NCI-H774 (cell line): ENCODE data around the gene IMPG1.

ENCODE experiments used
- DNase-seq: peaks from one replicate; lab custom pipeline; 2025; lab: John Stamatoyannopoulos, UW

The IMPG1 gene

GRCh38 chr6:75893058-75893775, 179.2 kb downstream of the IMPG1 start:
- peak; percentile 81 for DNase-seq

GRCh38 chr6:75892384-75892783, 180.1 kb downstream of the IMPG1 start:
- DNase-seq = no peak

DNA sequence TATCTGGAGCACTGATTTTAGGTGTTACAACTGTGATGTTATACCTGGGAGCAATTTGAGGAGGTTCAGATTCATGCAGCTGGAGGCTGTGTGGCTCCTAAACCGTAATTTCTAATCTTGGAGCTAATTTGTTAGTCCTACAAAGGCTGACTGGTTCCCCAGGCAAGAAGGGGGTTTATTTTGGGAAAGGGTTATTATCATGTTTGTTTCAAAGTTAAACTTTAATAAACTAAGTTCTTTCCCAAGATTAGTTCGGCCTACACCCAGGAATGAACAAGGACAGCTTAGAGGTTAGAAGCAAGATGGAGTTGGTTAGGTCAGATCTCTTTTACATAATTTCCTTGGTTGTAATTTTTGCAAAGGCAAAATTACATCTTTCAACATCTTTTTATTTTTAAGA, 187.6 kb downstream of the IMPG1 start:
- no peak for DNase-seq

GRCh38 chr6:75882734-75883133, 189.7 kb downstream of the IMPG1 start:
- DNase-seq = no peak

DNA sequence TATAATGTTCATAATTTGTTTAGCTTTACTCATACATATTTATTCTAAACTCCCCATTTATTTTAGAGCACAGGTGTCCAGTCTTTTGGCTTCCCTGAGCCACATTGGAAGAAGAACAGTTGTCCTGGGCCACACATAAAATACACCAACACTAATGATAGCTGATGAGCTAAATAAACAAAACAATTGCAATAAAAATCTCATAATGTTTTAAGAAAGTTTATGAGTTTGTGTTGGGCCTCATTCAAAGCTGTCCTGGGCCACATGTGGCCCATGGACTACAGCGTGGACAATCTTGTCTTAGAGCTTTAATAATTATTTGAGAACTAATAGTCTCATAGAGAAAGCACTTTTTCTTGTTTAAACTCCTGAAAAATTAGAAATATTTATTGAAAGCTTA, 192.2 kb downstream of the IMPG1 start:
- DNase-seq = no peak

- DNase-seq = no peak
Observed at GRCh38 chr6:75876152-75876551, 196.3 kb downstream of the IMPG1 start.

DNA sequence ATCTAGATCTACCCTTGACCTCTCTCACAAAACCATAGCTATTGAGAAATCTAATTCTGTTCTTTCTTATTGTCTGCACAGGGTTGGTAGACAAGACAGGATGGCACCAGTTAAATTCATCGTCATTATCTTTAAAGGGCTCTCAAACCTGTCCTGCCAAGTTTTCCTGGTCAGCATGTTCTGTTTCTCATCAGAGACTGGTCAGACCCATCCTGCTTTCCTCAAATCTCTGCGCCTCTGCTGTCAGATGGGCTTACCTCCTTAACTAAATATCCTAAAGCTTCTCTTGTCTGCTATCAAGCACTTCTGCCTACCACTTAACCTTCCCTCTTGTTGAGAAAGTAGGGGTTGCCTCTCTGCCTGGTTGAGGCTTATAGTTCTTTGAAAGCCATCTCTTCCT, 198.2 kb downstream of the IMPG1 start:
- DNase-seq = no peak
